Caco-2 (cell line): ENCODE measurements around the gene PHF21B. TPM values are rescaled to one million over a fixed set of nuclear protein-coding genes. Genes with fewer than 3 reads are reported as not detected.

Source experiments
- BruUV-seq: library from RNA; stranded (reverse); fragments of 400-500 nt; replicated peaks from 2 replicates; lab custom pipeline; 2021; lab: Mats Ljungman, UMichigan
- CTCF ChIA-PET: fragments of 300-600 bp; sonication (Branson Sonifier 250); formaldehyde crosslinking; loops from one replicate; lab custom pipeline; 2022; ENCODE audit warnings: antibody characterized with exemption; lab: Charles Lee
- POLR2A ChIA-PET: fragments of 300-600 bp; sonication (Branson Sonifier 250); formaldehyde crosslinking; loops from one replicate; lab custom pipeline; 2022; ENCODE audit warnings: antibody characterized with exemption; lab: Charles Lee
- DNase-seq, 2 experiments: peaks; one replicate each; pipeline versions ENCODE4 v3.0.0 to v3.0.0-alpha.2; 2020 to 2022
- H3K27me3 ChIP-seq: replicated peaks from 2 replicates; pipeline ENCODE4 v1.6.0; 2011; ENCODE audit warnings: low read length; ENCODE audit not compliant: control insufficient read depth, insufficient read depth
- H3K36me3 ChIP-seq: 2 replicates; pipeline ENCODE4 v1.5.1; 2011; ENCODE audit warnings: low read length; ENCODE audit not compliant: control insufficient read depth, insufficient read depth
- H3K4me1 ChIP-seq: fragments of 250-450 bp; sonication (Bioruptor Pico); 2 replicates; pipeline ENCODE4 v1.5.1; 2020; ENCODE audit warnings: mild to moderate bottlenecking
- H3K4me3 ChIP-seq: 2 replicates; pipeline ENCODE4 v1.5.1; 2011; ENCODE audit warnings: low read depth, mild to moderate bottlenecking, control low read depth, low read length
- H3K9me3 ChIP-seq: fragments of 250-450 bp; sonication (Bioruptor Pico); 2 replicates; pipeline ENCODE4 v1.5.1; 2020; ENCODE audit warnings: mild to moderate bottlenecking, moderate library complexity
- H3K27ac Mint-ChIP-seq: one replicate; pipeline ENCODE4 v1.8.0; 2022; ENCODE audit warnings: mixed read lengths; ENCODE audit not compliant: unreplicated experiment
- H3K27me3 Mint-ChIP-seq: one replicate; pipeline ENCODE4 v1.8.0; 2022; ENCODE audit warnings: mixed read lengths; ENCODE audit not compliant: insufficient read depth, unreplicated experiment
- H3K36me3 Mint-ChIP-seq: one replicate; pipeline ENCODE4 v1.8.0; 2022; ENCODE audit warnings: mild to moderate bottlenecking, mixed read lengths; ENCODE audit not compliant: insufficient read depth, unreplicated experiment
- H3K4me1 Mint-ChIP-seq: one replicate; pipeline ENCODE4 v1.8.0; 2022; ENCODE audit warnings: low read depth, mixed read lengths; ENCODE audit not compliant: unreplicated experiment
- H3K4me3 Mint-ChIP-seq: one replicate; pipeline ENCODE4 v1.8.0; 2022; ENCODE audit warnings: mild to moderate bottlenecking, moderate library complexity, mixed read lengths; ENCODE audit not compliant: unreplicated experiment
- H3K9me3 Mint-ChIP-seq: one replicate; pipeline ENCODE4 v1.8.0; 2022; ENCODE audit warnings: mixed read lengths; ENCODE audit not compliant: unreplicated experiment
- CTCF ChIP-seq, 2 experiments: fragments of 200-600 bp in 1 of 2; IDR thresholded peaks; 1 replicate in 1 of 2; 2 replicates in 1 of 2; pipeline versions ENCODE4 v1.5.1 to v1.8.0; 2011 to 2022; ENCODE audit warnings: antibody characterized with exemption in 1 of 2, control low read depth in 1 of 2, inconsistent platforms in 1 of 2, low read depth in 1 of 2, low read length in 1 of 2, mild to moderate bottlenecking in 1 of 2, moderate library complexity in 1 of 2; ENCODE audit not compliant: insufficient read depth in 1 of 2, severe bottlenecking in 1 of 2, unreplicated experiment in 1 of 2
- intact Hi-C: fragments of 100-400 bp; cut with micrococcal nuclease; formaldehyde crosslinking; loops from one replicate; pipeline ENCODE4 v1.10.0; 2022; ENCODE audit not compliant: unreplicated experiment
- total RNA-seq: library from RNA; stranded (reverse); gene quantifications from 2 replicates; pipeline ENCODE4 v1.2.3, GENCODE V29; 2022

The PHF21B gene
- total RNA-seq, 1 experiment from 2014 or later = 0.98 TPM

GRCh38 chr22:44971651-44972362 lies 38.0 kb downstream of the PHF21B start:
- no peak for TF ChIP-seq CTCF (IDR thresholded peaks at IDR 0.05; ENCODE audit: insufficient read depth in 1 of 2, low read depth in 1 of 2, low read length in 1 of 2, severe bottlenecking in 1 of 2, unreplicated experiment in 1 of 2)
- Mint-ChIP-seq H3K27ac (no peak overlapping the region), H3K9me3 (no peaks in the 10 kb centered on the region), H3K4me3 (no peak overlapping the region), H3K36me3 (no peaks in the 10 kb centered on the region), H3K4me1 (peaks cover 10% of the 10 kb centered on the region), H3K27me3 (peaks cover 20% of the 10 kb centered on the region)
- intact Hi-C loops = no loop called here
- Histone ChIP-seq H3K36me3 (no peaks in the 10 kb centered on the region), H3K9me3 (no peaks in the 10 kb centered on the region), H3K4me3 (no peak overlapping the region), H3K4me1 (no peaks in the 10 kb centered on the region), H3K27me3 (peaks cover 2% of the 10 kb centered on the region; the same call in 1 of the 2 replicates)
- BruUV-seq = no TSS peak
- ChIA-PET CTCF (no interaction called here), POLR2A (no interaction called here)
- DNase-seq = no peak

- Histone ChIP-seq H3K27me3 (0 out of 2 replicates have a peak, but pooled peaks cover 2% of the 10 kb centered on the region), H3K4me3 (no peak overlapping the region), H3K9me3 (no peaks in the 10 kb centered on the region), H3K36me3 (no peaks in the 10 kb centered on the region), H3K4me1 (no peaks in the 10 kb centered on the region)
- Mint-ChIP-seq H3K9me3 (no peaks in the 10 kb centered on the region), H3K4me1 (peaks cover 10% of the 10 kb centered on the region), H3K27ac (no peak overlapping the region), H3K4me3 (no peak overlapping the region), H3K36me3 (no peaks in the 10 kb centered on the region), H3K27me3 (peaks cover 29% of the 10 kb centered on the region)
- DNase-seq = no peak
- TF ChIP-seq CTCF (IDR thresholded peaks at IDR 0.05; ENCODE audit: insufficient read depth in 1 of 2, low read depth in 1 of 2, low read length in 1 of 2, severe bottlenecking in 1 of 2, unreplicated experiment in 1 of 2) = no peak
- ChIA-PET CTCF (no interaction called here), POLR2A (no interaction called here)
- intact Hi-C loops = no loop called here
- BruUV-seq = no TSS peak
Observed at GRCh38 chr22:44970291-44970690, 39.5 kb downstream of the PHF21B start.

GRCh38 chr22:44969817-44970216 lies 40.0 kb downstream of the PHF21B start:
- POLR2A ChIA-PET = no interaction called here
- no peak overlapping the region for H3K27ac Mint-ChIP-seq

More at GRCh38 chr22:44969817-44970216, 40.0 kb downstream of the PHF21B start:
- Mint-ChIP-seq H3K27me3 (peaks cover 29% of the 10 kb centered on the region), H3K4me1 (peaks cover 10% of the 10 kb centered on the region), H3K36me3 (no peaks in the 10 kb centered on the region), H3K9me3 (no peaks in the 10 kb centered on the region), H3K4me3 (no peak overlapping the region)
- CTCF ChIA-PET = no interaction called here
- no peaks in the 10 kb centered on the region for H3K9me3 ChIP-seq
- no peak for TF ChIP-seq CTCF (IDR thresholded peaks at IDR 0.05; ENCODE audit: insufficient read depth in 1 of 2, low read depth in 1 of 2, low read length in 1 of 2, severe bottlenecking in 1 of 2, unreplicated experiment in 1 of 2)
- BruUV-seq = no TSS peak
- H3K4me1 ChIP-seq = no peaks in the 10 kb centered on the region
- intact Hi-C loops = no loop called here
- no peaks in the 10 kb centered on the region for H3K36me3 ChIP-seq
- no peak overlapping the region for H3K4me3 ChIP-seq
- no peak for DNase-seq
- H3K27me3 ChIP-seq = no peaks in the 10 kb centered on the region
